Brain microvascular endothelial cell (primary cell): ENCODE data around the gene CHN2.

Experiments used
- DNase-seq: peaks from one replicate; pipeline ENCODE4 v3.0.0-alpha.2; 2020
- H3K27ac ChIP-seq: fragments of 250-450 bp; sonication (Bioruptor Pico); 2 replicates; pipeline ENCODE4 v1.5.1; 2020; ENCODE audit warnings: mild to moderate bottlenecking, moderate library complexity
- H3K27me3 ChIP-seq: fragments of 250-450 bp; sonication (Bioruptor Pico); replicated peaks from 2 replicates; pipeline ENCODE4 v1.5.1; 2020; ENCODE audit warnings: mild to moderate bottlenecking
- H3K36me3 ChIP-seq: fragments of 250-450 bp; sonication (Bioruptor Pico); replicated peaks from 2 replicates; pipeline ENCODE4 v1.5.1; 2020; ENCODE audit warnings: mild to moderate bottlenecking
- H3K4me3 ChIP-seq: 2 replicates; pipeline ENCODE4 v1.5.1; 2011; ENCODE audit warnings: low read depth, mild to moderate bottlenecking, control low read depth, low read length, moderate library complexity
- in situ Hi-C: cut with HindIII; loops from 2 replicates; pipeline ENCODE4 v1.10.0; 2017; ENCODE audit warnings: low sequenced_read_pairs, low pct_ligation_motif_present
- TF ChIP-seq, protein P1 (sequence below): IDR thresholded peaks from 2 replicates; pipeline ENCODE4 v1.5.1; 2011; ENCODE audit warnings: low read depth, mild to moderate bottlenecking, moderate library complexity, low read length, control low read depth, inconsistent platforms; ENCODE audit errors: missing control alignments

The CHN2 gene

DNA sequence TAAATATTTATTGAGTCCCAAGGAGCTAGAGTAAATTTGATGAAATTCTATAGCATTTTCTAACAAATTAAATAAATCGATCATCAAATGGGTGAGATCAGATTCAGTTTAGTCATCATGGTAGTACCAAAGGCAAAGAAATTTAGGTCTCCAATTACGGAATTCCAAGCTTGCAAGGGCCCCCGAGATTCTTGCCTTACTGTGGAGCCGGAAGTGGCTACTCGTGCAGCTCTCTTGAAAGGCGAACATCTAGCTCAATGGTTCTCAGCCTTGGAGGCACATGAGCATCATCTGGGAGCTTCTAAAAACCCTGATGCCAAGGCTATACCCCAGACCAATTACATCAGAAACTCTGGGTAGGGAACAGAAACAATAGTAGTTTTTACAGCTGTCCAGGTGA, 251.2 kb downstream of the CHN2 start:
- no peak for DNase-seq
- in situ Hi-C loops = no loop called here
- Histone ChIP-seq H3K27ac (no peak overlapping the region), H3K4me3 (no peak overlapping the region), H3K27me3 (no peaks in the 10 kb centered on the region), H3K36me3 (no peaks in the 10 kb centered on the region)
- TF ChIP-seq, protein P1, sequence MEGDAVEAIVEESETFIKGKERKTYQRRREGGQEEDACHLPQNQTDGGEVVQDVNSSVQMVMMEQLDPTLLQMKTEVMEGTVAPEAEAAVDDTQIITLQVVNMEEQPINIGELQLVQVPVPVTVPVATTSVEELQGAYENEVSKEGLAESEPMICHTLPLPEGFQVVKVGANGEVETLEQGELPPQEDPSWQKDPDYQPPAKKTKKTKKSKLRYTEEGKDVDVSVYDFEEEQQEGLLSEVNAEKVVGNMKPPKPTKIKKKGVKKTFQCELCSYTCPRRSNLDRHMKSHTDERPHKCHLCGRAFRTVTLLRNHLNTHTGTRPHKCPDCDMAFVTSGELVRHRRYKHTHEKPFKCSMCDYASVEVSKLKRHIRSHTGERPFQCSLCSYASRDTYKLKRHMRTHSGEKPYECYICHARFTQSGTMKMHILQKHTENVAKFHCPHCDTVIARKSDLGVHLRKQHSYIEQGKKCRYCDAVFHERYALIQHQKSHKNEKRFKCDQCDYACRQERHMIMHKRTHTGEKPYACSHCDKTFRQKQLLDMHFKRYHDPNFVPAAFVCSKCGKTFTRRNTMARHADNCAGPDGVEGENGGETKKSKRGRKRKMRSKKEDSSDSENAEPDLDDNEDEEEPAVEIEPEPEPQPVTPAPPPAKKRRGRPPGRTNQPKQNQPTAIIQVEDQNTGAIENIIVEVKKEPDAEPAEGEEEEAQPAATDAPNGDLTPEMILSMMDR = no peak

DNA sequence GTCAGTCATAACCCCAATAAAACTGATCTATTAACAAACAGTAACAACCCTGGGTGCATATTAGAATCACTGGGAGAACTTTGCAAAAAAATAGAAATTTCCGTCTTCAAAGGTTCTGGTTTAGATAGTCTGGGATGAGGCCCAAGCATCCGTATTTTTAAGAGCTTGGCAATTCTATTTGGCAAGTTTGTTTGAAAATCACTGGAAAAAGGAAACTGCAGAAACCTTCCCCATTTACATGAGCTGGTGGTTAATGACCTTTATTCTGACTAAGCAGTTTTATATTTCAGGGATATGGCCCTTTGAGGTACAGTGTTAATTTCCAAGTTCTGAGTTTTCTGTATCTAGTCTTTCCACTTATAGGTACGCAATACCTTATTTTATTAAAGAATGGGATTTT, 253.3 kb downstream of the CHN2 start:
- in situ Hi-C loops = no loop called here
- H3K4me3 ChIP-seq = no peak overlapping the region
- no peak overlapping the region for H3K27ac ChIP-seq
- H3K36me3 ChIP-seq = no peaks in the 10 kb centered on the region
- no peaks in the 10 kb centered on the region for H3K27me3 ChIP-seq
- DNase-seq = no peak
- TF ChIP-seq, protein P1 = no peak

DNA sequence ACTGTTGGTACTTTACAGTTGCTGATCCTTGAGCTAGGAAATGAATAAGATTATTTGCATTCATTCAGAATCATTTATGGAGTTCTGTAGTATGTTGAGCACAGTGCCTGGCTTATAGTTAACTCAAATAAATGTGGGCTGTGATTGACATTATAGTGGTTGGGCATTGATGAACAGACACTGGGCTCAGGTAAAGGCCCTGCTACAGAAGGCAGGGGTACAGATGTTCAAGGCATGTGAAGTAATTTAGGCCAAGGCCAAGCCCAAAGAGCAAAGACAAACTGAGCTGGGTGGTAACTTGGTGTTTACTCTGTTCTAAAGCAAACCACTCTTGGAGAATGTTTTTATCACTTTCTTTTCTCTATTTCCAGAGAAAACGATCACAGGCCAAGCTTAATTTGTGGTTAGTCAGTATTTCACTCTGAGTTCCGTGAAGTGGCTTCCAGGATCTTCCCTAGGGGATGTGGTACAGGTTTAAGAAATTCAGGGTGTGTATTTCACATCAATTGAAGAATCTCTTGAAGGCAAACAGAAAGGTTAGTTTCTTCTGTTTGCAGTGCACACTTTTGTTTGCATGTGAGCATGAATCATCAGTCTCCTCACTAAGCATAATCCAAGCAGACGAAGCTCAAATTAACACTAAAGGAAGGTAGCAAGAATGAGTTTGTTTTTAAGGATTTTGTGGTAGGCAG, 255.1 kb downstream of the CHN2 start:
- DNase-seq = no peak
- no peak overlapping the region for H3K4me3 ChIP-seq
- no peak overlapping the region for H3K27ac ChIP-seq
- TF ChIP-seq, protein P1 = no peak
- no peaks in the 10 kb centered on the region for H3K27me3 ChIP-seq
- H3K36me3 ChIP-seq = no peaks in the 10 kb centered on the region
- in situ Hi-C loops = no loop called here

DNA sequence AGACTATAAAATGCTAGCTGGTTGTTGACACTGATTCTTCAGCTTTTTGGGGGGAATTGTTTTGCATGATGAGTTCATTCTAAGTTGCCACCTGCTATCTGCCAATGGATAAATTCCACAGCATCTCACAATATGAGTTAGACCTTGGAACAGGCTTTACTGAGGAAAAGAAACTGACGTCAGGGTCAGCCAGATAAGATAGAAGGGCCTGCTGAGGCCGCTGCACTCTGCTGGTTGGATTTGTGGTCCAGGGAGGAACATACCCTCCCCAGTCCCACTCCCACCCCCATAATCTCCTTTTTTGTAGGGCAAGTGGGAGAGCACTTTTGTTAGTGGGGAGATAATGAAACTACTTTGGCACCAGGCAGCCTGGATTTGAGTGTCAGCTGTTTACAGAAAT, 258.4 kb downstream of the CHN2 start:
- TF ChIP-seq, protein P1 = no peak
- H3K36me3 ChIP-seq = no peaks in the 10 kb centered on the region
- no peak overlapping the region for H3K4me3 ChIP-seq
- DNase-seq = no peak
- H3K27ac ChIP-seq = no peak overlapping the region
- no peaks in the 10 kb centered on the region for H3K27me3 ChIP-seq
- in situ Hi-C loops = no loop called here

DNA sequence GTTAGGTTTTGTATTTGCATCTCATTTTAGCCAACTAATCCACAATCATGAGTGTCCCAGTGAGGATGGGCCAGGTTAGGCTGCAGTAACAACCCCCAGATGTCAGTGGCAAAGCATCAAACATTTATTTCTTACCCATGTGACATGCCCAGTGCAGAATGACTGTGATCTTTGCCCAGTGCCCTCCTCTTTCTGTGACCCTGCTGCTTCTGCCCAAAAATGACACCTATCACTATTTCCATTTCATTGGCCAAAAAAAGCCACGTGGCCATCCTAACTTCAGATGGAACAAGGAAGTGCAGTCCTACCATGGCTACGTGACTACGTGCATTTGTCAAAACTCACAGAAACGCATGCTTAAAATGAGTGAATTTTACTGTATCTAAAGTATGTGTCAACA, 259.9 kb downstream of the CHN2 start:
- Histone ChIP-seq H3K4me3 (no peak overlapping the region), H3K27ac (no peak overlapping the region), H3K36me3 (no peaks in the 10 kb centered on the region), H3K27me3 (no peaks in the 10 kb centered on the region)
- TF ChIP-seq, protein P1 = no peak
- in situ Hi-C loops = no loop called here
- no peak for DNase-seq

GRCh38 chr7:29454899-29455451, 260.4 kb downstream of the CHN2 start:
- Histone ChIP-seq H3K36me3 (no peaks in the 10 kb centered on the region), H3K27ac (no peak overlapping the region), H3K27me3 (no peaks in the 10 kb centered on the region), H3K4me3 (no peak overlapping the region)
- no peak for DNase-seq
- in situ Hi-C loops = no loop called here
- TF ChIP-seq, protein P1 = no peak
